CD4-positive, alpha-beta T cell treated with Interferon gamma for 1 hour (primary cell): ENCODE results near the gene AMPH.
"Not testable (repeated sequence)": the region's sequence is repeated elsewhere in the genome, so short reads cannot be mapped to it uniquely, and the experiment has no call there.

Source experiments
- DNase-seq: peaks from one replicate; pipeline ENCODE4 v3.0.0-alpha.2; 2020

Gene AMPH

DNA sequence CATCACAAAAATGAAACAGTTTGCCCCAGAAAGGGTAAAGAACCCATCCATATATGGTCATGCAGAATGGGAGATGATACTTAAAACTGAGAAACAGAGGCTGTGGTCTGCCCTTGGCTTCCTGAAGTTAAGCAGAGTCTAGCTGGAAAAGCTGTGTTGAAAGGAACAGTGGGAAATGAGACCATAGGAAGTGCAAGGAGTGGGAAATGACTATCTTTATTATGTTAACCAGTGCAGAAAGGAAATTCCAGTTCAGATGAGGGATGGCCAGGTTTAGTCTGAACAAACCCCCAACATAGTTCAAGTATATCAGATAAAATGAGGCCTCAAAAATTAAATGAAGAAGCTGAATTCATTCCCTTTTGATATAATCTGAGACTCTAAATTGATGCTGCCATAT, 245.5 kb downstream of the AMPH start:
- DNase-seq, result no peak

DNA sequence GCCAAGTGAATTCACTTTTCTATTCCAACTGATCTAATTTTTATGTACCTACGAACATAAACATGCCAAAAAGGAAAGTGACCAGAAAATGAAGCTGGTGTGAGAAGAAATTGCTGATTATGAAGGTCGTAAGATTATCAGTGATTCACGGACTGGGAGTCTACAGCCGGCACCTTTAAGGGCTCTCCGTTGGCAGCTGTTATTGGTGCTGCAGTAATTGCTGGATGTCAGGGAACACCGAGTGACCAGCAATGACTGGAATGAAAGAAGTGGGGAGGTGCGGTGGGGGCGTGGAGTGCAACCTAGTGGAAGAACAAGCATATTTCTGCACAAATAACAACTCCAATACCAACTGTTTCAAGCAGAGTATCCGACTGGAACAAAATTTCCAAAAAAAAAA, 247.9 kb downstream of the AMPH start:
- no peak for DNase-seq

DNA sequence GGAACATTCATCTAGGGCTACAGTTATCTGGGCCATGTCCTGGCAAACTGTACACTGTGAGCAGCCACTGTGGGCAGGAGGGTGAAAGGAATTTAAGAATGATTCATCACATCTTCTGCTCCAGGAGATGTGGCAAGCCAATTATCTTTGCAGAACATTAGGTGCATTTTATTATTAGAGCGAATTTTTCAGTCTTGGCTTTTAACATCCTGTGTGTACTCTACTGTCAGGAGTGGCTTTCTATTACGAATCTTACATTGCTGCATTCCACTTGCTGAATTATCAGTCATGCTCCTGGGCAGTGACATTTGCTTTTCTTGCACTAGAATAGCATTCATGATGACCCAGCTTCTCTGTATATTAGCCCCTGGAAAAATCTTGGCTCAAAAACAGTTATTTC, 248.5 kb downstream of the AMPH start:
- no peak for DNase-seq

DNA sequence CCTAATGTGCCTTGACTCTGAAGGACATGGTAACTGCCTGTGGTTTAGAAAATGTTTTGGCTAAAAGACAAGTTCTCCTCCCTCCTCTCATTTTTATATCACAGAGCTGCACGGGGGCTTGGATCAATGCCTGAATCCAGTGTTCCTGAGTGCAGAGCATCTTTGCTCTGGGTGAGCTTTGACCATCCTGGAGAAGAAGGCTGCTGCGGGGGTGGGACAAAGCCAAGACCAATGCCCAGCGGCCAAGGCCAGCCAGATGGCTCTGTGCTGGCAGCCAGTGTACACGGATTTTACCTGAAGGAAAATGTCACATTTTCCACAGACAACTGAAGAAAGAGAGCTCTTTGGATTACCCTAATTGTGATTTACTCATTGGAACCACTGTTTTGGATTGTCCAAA, 255.7 kb downstream of the AMPH start:
- DNase-seq, result no peak

DNA sequence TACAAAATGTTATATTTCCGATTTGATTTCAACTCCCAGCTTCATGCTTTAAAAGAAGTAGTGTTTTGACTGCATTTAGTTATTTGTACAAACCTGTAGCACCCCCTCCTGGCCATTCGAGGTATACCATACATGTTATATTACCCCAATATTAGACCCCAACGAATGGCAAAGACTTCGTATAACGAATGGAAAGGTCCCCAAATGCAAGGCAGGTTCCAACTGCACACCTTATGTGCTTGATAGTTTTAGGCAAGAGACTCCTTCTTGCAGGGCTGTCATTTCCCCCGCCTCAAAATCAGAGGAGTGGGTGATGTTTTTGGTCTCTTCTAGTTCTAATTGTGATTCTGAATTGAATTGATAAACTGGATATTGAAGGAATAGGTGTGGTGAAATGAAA, 256.7 kb downstream of the AMPH start:
- DNase-seq, result peak; percentile 22

DNA sequence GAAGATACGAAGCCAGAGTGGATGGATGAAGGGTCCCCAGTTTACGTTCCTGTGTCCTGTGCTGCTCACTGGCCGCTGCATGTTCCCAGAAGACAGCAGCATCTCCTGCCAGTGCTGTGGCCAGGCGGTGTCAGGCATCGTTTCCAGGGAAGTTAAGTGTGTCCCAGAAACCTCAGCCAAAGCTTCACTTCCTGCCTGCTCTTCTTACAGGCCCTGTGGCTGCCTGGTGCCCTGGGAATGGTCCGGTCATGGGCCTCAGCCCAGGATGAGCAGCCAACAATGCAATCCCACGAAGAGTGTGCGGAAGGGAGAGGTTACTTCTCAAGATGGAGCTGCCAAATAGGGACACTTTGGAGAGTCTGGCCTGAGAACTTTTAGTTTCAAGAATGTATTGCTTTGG, 258.0 kb downstream of the AMPH start:
- DNase-seq, result no peak

DNA sequence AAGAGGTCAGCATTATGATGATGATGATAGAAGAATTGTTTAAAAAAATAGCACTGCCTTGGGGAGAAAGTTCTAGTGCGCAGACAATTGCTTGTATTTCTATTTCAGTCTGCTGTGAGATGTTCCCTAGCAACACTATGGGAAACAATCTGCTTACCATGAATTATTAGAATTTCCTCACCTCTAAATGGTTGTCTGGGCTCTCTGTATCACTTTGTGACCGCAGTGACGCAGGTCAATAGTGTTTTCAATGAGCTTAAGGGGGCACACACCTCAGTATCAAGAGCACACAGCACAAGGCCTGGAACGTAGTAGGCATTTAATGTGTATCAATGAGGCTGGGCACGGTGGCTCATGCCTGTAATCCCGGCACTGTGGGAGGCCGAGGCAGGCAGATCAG, 258.9 kb downstream of the AMPH start:
- no peak for DNase-seq

DNA sequence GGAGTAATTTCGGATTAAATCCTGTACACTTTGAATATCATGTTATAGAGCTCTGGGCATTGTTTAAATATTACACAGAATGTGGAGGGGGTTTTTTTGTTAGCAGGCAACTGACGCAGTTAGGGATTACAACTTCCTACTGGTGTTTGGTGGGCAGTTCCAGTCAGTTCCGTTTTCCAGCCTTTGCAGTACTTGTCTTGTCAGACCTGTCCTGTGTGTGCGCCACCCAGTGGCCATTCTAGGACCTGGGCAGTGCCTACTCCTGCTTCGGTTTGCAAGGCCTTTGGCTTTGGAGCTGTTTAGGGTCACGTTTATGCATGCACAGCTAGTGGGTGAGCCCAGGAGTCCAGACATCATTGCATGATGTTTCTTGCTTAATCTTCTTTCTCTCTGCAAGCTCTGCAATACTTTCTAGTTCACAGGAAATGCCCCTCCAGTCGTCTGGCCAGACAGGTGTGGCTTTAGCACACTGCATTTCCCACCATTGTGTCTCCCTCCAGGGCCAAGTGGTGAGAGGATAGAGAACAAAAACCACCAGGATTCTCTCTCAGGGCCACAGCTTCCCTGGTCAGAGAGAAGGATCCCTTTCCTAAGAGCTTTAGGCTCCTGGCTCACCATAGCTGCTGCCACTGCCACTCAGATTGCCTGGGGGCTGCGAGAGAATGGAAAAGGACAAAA, 261.2 kb downstream of the AMPH start:
- DNase-seq, result peak; percentile 85

DNA sequence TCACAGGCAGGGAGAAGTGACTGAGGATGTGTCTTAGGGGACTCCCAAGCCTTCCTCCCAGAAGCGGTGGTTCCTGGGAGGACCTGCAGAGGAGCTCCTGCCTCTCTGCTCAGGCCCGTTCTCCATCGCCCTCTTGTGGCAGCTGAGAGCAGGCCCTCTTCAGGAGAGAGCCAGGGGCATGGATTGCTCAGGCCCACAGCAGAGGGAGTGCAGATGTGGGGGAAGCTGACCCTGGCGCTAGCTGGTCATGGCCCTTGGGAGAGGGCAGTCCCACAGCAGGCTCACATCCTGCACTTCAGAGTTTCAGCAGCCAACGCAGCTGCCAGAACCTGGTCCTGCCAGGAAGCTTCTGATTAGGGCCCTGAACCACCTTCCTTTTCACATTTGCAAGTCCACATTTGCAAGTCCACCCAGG, 263.0 kb downstream of the AMPH start:
- peak; percentile 83 for DNase-seq

DNA sequence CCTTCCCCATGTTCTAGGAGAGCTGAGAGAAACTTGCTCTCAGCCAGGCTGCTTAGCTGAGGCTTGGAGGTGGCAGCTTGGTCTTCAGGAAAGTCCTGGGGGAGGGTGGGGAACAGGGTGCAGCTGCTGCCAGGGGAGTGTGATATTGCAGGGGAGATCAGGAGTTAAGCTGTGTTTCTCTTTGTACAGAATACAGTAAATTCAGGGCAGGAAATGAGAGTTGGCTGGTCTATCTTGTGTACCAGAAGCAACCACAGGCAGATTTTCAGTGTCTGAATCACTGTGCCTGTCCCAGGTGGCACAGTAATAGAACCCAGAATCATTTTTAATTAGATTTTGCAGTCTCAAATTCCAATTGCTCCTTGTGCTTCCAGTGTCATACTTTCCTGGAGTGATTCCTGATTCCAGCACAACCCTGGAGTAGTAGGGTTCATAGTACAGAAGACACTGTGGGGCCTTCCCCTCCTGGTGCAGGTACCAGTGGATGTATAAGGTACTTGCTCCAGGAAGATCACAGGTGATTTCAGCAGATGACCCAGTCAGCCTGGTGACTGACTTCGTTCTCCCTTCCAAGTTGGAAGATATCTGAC, 263.8 kb downstream of the AMPH start:
- no peak for DNase-seq

DNA sequence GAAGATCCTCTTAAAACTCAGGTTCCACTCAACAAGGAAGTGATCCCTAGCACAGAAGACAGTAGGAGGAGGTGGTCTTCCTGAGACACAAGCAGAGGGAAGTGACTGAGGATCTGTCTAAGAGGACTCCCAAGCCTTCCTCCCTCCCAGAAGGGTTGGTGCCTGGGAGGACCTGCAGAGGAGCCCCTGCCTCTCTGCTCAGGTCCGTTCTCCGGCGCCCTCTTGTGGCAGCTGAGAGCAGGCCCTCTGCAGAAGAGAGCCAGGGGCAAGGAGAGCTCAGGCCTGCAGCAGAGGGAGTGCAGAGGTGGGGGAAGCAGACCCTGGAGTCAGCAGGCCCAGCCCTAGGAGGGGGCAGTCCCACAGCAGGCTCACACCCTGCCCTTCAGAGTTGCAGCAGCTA, 267.8 kb downstream of the AMPH start:
- DNase-seq, result peak; percentile 71

DNA sequence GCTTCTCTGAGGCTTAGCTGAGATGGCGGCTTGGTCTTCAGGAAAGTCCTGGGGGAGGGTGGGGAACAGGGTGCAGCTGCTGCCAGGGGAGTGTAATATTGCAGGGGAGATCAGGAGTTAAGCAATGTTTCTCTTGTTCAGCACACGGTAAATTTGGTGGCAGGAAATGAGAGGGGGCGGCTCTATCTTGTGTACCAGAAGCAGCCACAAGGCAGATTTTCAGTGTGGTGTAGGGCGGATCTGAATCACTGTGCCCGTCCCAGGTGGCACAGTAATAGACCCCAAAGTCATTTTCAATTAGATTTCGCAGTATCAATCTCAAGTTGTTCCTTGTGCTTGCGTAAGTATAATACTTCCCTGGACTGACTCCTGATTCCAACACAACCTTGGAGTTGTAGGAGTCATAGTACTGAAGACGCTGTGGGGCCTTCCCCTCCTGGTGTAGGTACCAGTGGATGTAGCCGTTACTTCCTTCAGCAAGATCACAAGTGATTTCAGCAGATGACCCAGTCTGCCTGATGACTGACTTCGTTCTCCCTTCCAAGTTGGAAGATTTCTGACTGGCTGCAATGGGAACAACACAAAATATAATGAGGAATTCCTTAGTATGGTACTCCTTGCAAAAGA, 268.4 kb downstream of the AMPH start:
- not testable (repeated sequence) for DNase-seq

DNA sequence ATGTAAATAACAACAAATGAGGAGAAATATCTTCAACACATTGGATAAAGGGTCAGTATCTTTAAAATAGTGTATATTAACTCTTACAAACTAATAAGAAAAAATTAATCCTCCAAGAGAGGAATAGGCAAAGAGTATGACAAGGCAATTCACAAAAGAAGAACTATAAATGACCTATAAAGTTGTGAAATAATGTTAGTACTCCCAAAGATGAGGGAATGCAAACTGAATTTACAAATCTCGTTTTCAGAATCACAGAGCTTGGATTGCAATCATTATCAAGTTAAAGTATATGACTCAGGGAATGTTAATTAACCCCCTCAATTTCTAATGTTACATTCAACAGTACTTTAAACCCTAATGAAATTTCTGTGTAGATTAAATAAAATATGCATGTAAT, 270.4 kb downstream of the AMPH start:
- no peak for DNase-seq

DNA sequence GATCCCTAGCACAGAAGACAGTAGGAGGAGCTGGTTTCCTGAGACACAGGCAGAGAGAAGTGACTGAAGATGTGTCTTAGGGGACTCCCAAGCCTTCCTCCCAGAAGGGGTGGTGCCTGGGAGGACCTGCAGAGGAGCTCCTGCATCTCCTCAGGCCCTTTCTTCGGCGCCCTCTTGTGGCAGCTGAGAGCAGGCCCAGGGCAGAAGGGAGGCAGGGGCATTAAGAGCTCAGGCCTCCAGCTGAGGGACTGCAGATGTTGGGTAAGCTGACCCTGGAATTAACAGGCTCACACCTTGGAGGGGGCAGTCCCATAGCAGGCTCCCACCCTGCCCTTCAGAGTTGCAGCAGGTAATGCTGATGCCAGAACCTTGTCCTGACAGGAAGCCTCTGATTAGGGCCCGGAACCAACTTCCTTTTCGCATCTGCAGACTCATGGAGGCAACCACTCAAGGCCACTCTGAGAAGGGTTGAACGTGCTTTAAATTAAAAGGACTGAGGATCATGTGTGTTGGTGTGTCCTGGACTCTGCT, 272.0 kb downstream of the AMPH start:
- peak; percentile 85 for DNase-seq

DNA sequence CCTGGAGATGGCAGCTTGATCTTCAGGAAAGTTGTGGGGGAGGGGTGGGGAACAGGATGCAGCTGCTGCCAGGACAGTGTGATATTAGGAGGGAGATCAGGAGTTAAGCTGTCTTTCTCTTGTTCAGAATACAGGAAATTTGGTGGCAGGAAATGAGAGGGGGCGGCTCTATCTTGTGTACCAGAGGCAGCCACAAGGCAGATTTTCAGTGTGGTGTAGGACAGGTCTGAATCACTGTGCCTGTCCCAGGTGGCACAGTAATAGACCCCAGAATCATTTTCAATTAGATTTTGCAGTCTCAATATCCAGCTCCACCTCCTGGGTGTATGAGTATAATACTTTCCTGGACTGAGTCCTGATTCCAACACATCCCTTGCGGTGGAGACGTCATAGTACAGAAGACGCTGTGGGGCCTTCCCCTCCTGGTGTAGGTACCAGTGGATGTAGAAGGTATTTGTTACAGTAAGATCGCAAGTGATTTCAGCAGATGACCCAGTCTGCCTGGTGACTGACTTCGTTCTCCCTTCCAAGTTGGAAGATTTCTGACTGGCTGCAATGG, 272.8 kb downstream of the AMPH start:
- DNase-seq, result not testable (repeated sequence)

DNA sequence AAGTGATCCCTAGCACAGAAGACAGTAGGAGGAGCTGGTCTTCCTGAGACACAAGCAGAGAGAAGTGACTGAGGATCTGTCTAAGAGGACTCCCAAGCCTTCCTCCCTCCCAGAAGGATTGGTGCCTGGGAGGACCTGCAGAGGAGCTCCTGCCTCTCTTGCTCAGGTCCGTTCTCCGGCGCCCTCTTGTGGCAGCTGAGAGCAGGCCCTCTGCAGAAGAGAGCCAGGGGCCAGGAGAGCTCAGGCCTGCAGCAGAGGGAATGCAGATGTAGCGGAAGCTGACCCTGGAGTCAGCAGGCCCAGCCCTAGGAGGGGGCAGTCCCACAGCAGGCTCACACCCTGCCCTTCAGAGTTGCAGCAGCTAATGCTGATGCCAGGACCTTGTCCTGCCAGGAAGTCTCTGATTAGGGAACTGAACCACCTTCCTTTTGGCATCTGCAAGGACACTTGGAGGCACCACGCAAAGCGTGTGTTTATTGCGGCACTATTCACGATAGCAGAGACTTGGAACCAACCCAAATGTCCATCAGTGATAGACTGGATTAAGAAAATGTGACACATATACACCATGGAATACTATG, 276.8 kb downstream of the AMPH start:
- DNase-seq, result peak; percentile 64

DNA sequence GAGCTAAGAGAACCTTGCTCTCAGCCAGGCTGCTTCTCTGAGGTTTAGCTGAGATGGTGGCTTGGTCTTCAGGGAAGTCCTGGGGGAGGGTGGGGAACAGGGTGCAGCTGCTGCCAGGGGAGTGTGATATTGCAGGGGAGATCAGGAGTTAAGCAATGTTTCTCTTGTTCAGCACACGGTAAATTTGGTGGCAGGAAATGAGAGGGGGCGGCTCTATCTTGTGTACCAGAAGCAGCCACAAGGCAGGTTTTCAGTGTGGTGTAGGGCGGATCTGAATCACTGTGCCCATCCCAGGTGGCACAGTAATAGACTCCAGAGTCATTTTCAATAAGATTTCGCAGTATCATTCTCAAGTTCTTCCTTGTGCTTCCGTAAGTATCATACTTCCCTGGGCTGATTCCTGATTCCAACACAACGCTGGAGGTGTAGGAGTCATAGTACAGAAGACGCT, 277.7 kb downstream of the AMPH start:
- DNase-seq, result not testable (repeated sequence)

DNA sequence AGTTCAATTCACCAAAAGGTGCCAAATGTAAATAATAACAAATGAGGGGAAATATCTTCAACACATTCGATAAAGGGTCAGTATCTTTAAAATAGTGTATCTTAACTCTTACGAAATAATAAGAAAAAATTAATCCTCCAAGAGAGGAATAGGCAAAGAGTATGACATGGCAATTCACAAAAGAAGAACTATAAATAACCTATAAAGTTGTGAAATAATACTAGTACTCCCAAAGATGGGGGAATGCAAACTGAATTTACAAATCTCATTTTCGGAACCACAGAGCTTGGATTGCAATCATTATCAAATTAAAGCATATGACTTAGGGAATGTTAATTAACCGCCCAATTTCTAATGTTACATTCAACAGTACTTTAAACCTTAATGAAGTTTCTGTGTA, 279.6 kb downstream of the AMPH start:
- DNase-seq, result no peak

DNA sequence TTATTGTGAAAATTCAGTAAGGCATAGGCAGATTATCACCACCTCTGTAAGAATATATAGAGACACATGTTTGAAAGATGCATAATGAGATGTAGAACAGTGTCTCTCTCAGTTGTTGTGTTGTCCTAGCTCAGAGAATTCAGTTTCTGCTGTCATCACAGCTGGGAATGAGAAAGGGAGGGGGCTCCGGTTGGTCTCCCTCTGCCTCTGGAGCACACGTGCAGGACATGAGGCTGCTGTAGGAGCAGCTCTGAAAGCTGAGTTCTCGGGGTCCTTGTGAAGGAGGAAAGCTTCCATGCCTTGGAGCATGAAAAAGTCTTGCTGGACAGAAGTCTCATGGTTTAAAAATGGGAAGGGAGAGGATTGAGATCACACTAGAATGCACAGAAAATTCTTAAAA, 280.4 kb downstream of the AMPH start:
- DNase-seq, result not testable (repeated sequence)

DNA sequence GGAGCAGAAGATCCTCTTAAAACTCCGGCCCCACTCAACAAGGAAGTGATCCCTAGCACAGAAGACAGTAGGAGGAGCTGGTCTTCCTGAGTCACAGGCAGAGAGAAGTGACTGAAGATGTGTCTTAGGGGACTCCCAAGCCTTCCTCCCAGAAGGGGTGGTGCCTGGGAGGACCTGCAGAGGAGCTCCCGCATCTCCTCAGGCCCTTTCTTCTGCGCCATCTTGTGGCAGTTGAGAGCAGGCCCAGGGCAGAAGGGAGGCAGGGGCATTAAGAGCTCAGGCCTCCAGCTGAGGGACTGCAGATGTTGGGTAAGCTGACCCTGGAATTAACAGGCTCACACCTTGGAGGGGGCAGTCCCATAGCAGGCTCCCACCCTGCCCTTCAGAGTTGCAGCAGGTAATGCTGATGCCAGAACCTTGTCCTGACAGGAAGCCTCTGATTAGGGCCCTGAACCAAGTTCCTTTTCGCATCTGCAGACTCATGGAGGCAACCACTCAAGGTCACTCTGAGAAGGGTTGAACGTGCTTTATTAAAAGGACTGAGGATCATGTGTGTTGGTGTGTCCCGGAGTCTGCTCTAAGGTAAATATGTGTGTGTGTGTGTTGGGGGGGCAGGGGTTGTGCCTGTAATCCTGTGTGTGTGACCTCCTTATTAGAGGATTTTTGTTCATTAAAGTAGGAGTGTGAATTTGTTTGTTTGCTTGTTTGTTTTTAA, 281.1 kb downstream of the AMPH start:
- DNase-seq, result peak; percentile 78

DNA sequence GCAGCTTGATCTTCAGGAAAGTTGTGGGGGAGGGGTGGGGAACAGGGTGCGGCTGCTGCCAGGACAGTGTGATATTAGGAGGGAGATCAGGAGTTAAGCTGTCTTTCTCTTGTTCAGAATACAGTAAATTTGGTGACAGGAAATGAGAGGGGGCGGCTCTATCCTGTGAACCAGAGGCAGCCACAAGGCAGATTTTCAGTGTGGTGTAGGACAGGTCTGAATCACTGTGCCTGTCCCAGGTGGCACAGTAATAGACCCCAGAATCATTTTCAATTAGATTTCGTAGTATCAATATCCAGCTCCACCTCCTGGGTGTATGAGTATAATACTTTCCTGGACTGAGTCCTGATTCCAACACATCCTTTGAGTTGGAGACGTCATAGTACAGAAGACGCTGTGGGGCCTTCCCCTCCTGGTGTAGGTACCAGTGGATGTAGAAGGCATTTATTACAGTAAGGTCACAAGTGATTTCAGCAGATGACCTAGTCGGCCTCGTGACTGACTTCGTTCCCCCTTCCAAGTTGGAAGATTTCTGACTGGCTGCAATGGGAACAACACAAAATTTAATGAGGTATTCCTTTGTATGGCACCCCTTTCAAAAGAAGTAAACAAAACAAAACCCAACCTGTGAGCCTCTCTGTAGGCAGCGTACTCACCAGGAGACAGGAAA, 281.9 kb downstream of the AMPH start:
- not testable (repeated sequence) for DNase-seq
